Upper lobe of left lung (tissue), 6 donors: ENCODE measurements around the gene ADAMTS4. TPM values are rescaled to one million over a fixed set of nuclear protein-coding genes. Genes with fewer than 3 reads are reported as not detected.

Experiments used
- ATAC-seq, 2 donors: fragments of 200-7000 bp; cut with Tn5 transposase; one replicate each; pipeline ENCODE4 v1.9.1; 2022; ENCODE audit warnings: mild to moderate bottlenecking in 2 of 2, moderate library complexity in 2 of 2; ENCODE audit not compliant: low FRiP score in 2 of 2
- DNase-seq, 2 donors: peaks; one replicate each; pipeline ENCODE4 v3.0.0-alpha.2; 2019 to 2020
- H3K27ac ChIP-seq, 4 donors: fragments of 200-600 bp; sonication (generic); one replicate each; pipeline ENCODE4 v1.5.1; 2016 to 2019
- H3K27me3 ChIP-seq, 4 donors: fragments of 200-600 bp; sonication (generic); one replicate each; pipeline ENCODE4 v1.5.1; 2017 to 2019
- H3K36me3 ChIP-seq, 4 donors: fragments of 200-600 bp; sonication (generic); one replicate each; pipeline ENCODE4 v1.5.1; 2016 to 2019
- H3K4me1 ChIP-seq, 4 donors: fragments of 200-600 bp; sonication (generic); one replicate each; pipeline ENCODE4 v1.5.1; 2018 to 2019
- H3K4me3 ChIP-seq, 4 donors: fragments of 200-600 bp; sonication (generic); one replicate each; pipeline ENCODE4 v1.5.1; 2017 to 2019; ENCODE audit warnings: mild to moderate bottlenecking in 2 of 4, moderate library complexity in 1 of 4
- H3K9me3 ChIP-seq, 4 donors: fragments of 200-600 bp; sonication (generic); one replicate each; pipeline ENCODE4 v1.5.1; 2018 to 2019
- EP300 ChIP-seq, 4 donors: sonication (generic); formaldehyde crosslinking; IDR thresholded peaks; one replicate each; pipeline ENCODE4 v1.5.1; 2017; ENCODE audit warnings: antibody characterized with exemption in 4 of 4, control low read depth in 2 of 4
- POLR2A ChIP-seq, 4 donors: fragments of 450-650 bp; IDR thresholded peaks; one replicate each; pipeline ENCODE4 v1.5.1; 2016 to 2017; ENCODE audit warnings: antibody characterized with exemption in 4 of 4, mild to moderate bottlenecking in 2 of 4
- POLR2AphosphoS5 ChIP-seq, 2 donors: sonication (generic); formaldehyde crosslinking; IDR thresholded peaks; one replicate each; pipeline ENCODE4 v1.5.1; 2017; ENCODE audit warnings: antibody characterized with exemption in 2 of 2
- WGBS, 2 donors: methylation state at CpG; one replicate each; pipeline ENCODE4 v1.1.5; 2017 to 2018; 5-methylcytosine and 5-hydroxymethylcytosine counted together
- total RNA-seq, 6 donors: library from RNA; depleted of rRNA in 4 of 6; stranded (reverse); fragments of >200 nt in 4 of 6; gene quantifications; one replicate each; pipeline versions ENCODE4 v1.1.0 to v1.2.1, GENCODE V29; 2016 to 2021
- TF ChIP-seq, protein P1 (sequence below), 6 experiments: fragments of 450-650 bp in 4 of 6; fragments of 200-600 bp in 2 of 6; sonication (generic) in 2 of 6; IDR thresholded peaks; one replicate each; pipeline ENCODE4 v1.5.1; 2016 to 2019; ENCODE audit warnings: antibody characterized with exemption in 6 of 6
- donor health status: DM: no; HTN: no; CAD: no; lungs with moderate emphysema.
- donor health status: DM: no; HTN: yes; CAD: no; lungs with severe emphysema.

The ADAMTS4 gene
- total RNA-seq, 6 donors from 2014 or later: 0.91 to 18.6 (median 3.0) TPM

DNA sequence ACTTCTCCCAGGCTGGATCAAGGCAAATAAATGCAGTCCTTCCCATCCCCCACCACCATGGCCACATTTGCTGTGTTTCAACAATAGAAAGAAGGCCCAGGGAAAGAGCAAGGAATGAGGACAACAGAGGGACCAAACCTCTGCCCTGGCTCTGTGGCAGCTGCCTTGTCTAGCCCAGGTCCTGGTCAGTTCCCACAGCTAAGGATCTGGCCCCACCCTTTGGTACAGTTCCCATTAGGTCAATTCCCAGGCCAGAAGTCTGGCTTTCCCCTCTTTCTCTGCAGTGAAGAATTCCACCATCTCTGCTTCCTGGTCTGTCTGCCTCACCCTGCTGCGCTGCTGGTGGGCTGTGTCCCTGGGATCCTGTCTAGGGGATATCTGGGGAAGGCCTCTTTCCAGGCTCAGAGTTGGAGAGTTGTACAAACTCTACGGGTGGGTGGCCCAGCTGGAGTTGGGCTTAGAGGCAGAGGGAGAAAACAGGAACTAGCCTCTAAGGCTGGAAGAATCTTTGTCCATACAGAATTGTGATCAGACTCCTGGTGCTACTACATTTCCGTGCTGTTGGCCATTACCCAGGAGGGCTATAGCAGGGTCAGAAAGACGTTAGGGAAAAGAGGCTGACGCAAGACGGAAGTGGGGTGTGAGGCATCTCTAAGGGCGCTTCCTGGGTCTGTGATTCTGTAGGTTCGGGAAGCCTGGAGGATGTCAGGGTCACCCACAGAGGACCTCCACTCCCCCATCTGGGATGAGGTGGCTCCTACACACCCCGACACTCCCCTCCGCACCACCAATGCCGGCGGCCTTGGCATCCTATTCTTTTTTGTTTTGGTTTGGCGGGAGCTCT lies 2.4 kb upstream of the ADAMTS4 start:
- H3K36me3 ChIP-seq: peaks cover 1 to 25% (median 2%) of the 10 kb centered on the region in 4 donors
- TF ChIP-seq POLR2AphosphoS5 (IDR thresholded peaks at IDR 0.05): peak; percentile 9 to 89
- peak in 2 of 4 donors; percentile 44 to 87 for TF ChIP-seq EP300 (IDR thresholded peaks at IDR 0.05)
- no peak for TF ChIP-seq POLR2A (IDR thresholded peaks at IDR 0.05)
- TF ChIP-seq, protein P1, sequence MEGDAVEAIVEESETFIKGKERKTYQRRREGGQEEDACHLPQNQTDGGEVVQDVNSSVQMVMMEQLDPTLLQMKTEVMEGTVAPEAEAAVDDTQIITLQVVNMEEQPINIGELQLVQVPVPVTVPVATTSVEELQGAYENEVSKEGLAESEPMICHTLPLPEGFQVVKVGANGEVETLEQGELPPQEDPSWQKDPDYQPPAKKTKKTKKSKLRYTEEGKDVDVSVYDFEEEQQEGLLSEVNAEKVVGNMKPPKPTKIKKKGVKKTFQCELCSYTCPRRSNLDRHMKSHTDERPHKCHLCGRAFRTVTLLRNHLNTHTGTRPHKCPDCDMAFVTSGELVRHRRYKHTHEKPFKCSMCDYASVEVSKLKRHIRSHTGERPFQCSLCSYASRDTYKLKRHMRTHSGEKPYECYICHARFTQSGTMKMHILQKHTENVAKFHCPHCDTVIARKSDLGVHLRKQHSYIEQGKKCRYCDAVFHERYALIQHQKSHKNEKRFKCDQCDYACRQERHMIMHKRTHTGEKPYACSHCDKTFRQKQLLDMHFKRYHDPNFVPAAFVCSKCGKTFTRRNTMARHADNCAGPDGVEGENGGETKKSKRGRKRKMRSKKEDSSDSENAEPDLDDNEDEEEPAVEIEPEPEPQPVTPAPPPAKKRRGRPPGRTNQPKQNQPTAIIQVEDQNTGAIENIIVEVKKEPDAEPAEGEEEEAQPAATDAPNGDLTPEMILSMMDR (IDR thresholded peaks at IDR 0.05): no peak
- WGBS, 2 donors: 40 to 44% methylated on average over 12 to 13 of the region's 13 CpGs
- H3K4me3 ChIP-seq: peak overlapping the region in 3 of 4 donors; percentile 67 to 81 (median 76)
- ATAC-seq (peak; percentile 55 to 70), DNase-seq (peak in 1 of 2 donors; percentile 52)
- H3K4me1 ChIP-seq: peaks cover 48 to 74% (median 68%) of the 10 kb centered on the region in 4 donors
- H3K27me3 ChIP-seq: no peaks in the 10 kb centered on the region
- no peaks in the 10 kb centered on the region for H3K9me3 ChIP-seq
- H3K27ac ChIP-seq: peak overlapping the region; percentile 95 to 97 (median 96)

DNA sequence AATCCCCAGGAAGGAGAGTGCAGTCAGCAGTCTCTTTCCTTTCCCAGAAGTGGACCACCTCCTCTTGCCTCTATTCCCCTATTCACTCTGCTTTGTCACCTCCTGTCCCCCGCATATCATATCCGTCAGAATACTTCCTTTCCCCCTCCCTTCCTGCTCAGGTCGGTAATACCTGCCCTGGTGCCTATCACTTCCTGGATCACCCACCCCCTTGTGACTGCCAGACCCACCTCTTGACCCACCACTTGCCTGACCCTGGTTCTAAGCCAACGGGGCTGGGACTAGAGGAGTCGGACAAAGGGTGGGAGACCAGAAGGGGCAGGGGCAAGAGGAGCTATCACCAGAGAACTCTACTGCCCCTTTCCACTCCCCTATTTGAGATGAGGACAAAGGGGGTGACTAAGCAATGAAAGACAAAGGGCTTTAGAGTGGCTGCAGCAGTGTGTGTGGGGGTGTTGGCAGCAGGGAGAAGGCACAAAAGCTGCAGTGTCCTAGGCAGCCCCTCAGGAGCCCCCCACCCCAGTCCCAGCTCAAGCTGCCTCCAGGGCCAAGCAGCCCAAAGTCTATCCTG lies 1.7 kb upstream of the ADAMTS4 start:
- Histone ChIP-seq H3K27ac (peak overlapping the region; percentile 95 to 97 (median 96)), H3K27me3 (no peaks in the 10 kb centered on the region), H3K4me1 (peaks cover 46 to 77% (median 64%) of the 10 kb centered on the region in 4 donors), H3K36me3 (peaks cover 0 to 18% (median 0%) of the 10 kb centered on the region in 4 donors), H3K9me3 (no peaks in the 10 kb centered on the region), H3K4me3 (no peak overlapping the region)
- no peak for DNase-seq
- no peak for ATAC-seq
- WGBS, 2 donors: 51 to 62% methylated on average over 5 of the region's 5 CpGs
- peak in 1 of 2 donors; percentile 68 for TF ChIP-seq POLR2AphosphoS5 (IDR thresholded peaks at IDR 0.05)
- TF ChIP-seq, protein P1 (IDR thresholded peaks at IDR 0.05): no peak
- no peak for TF ChIP-seq EP300 (IDR thresholded peaks at IDR 0.05)

DNA sequence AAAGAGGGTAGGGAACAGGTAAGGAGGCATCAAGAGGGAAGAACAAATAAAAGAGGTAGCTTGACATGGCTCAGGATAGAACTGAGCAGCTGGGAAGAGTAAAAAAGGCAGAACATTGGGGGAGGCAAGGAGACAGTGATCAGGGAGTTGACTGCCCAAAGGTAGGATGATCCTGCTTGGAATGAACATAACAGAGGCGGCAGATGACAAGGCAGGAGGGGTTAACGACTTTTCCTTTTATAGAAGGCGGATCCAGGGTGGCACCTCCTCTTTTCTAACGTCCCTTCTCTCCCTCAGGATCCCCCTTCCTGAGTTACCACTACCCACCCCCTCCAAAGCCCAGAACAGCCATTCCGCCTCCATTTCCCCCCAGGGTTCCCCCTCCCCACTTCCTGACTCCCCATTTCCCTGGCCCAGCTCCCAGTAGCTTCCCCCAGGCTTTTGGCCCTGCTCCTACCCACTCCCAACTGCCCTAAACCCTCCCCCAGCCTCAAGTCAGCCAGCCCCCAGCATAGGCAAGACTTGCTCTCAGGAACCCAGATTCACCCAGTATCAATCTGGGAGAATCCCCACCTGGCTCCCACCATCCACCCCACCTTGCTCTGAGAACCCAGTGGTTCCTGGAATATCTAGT lies 769 bp upstream of the ADAMTS4 start:
- 55 to 57% methylated on average over 5 of the region's 5 CpGs for WGBS, 2 donors
- Histone ChIP-seq H3K9me3 (no peaks in the 10 kb centered on the region), H3K36me3 (peaks cover 0 to 14% (median 0%) of the 10 kb centered on the region in 4 donors), H3K27ac (peak overlapping the region; percentile 95 to 97 (median 96)), H3K4me3 (no peak overlapping the region), H3K4me1 (peaks cover 43 to 73% (median 58%) of the 10 kb centered on the region in 4 donors), H3K27me3 (no peaks in the 10 kb centered on the region)
- ATAC-seq: no peak
- no peak for DNase-seq
- TF ChIP-seq POLR2A (IDR thresholded peaks at IDR 0.05) (no peak), POLR2AphosphoS5 (IDR thresholded peaks at IDR 0.05) (no peak)
- TF ChIP-seq, protein P1 (IDR thresholded peaks at IDR 0.05): no peak

DNA sequence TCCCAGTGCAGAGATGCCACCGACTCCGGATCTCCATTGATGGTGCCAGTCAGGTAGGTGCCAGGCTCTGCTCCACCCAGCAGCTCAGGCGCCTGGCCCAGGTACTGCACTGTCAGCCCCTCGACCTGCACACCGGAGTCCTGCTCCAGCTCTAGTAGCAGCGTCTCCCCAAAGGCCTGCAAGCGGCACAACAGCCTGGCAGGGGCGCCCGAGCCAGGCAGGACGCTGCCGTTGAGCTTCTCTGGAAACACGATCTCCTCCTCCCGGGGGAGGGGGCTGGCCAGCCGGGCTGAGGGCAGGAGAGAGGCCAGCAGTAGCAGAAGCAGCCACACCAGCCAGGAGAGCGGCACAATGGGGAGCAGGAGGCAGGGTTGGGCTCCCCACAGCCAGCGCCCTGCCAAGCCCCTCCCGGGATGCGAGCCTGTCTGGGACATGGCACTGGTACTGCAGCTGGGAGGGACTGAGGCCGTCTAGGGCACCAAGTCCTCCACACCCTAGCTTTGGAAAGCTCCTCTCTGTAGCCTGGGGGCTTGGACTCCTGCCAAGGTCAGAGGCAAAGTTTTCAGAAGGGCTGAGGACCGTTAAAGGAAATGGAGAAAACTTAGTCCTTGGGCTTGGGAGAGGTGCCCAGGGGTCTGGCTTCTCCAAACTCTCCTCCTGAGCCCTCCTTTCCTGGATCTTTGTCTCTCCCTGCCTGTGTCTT lies 509 bp downstream of the ADAMTS4 start:
- TF ChIP-seq POLR2A (IDR thresholded peaks at IDR 0.05): no peak
- TF ChIP-seq POLR2AphosphoS5 (IDR thresholded peaks at IDR 0.05): peak in 1 of 2 donors; percentile 32
- DNase-seq: peak in 1 of 2 donors; percentile 82
- Histone ChIP-seq H3K4me3 (peak overlapping the region in 3 of 4 donors; percentile 20 to 39 (median 22)), H3K4me1 (peaks cover 37 to 64% (median 45%) of the 10 kb centered on the region in 4 donors), H3K9me3 (no peaks in the 10 kb centered on the region), H3K27me3 (no peaks in the 10 kb centered on the region), H3K36me3 (peaks cover 0 to 1% (median 0%) of the 10 kb centered on the region in 4 donors), H3K27ac (peak overlapping the region; percentile 31 to 97 (median 96))
- 7 to 49% methylated on average over 3 to 18 of the region's 20 CpGs for WGBS, 2 donors
- ATAC-seq: no peak
